Putamen (tissue), 1 donor: ENCODE results near the gene CLEC4D.
"Not testable (repeated sequence)": the region's sequence is repeated elsewhere in the genome, so short reads cannot be mapped to it uniquely, and the experiment has no call there.

Experiments
- DNase-seq: peaks from one replicate; pipeline ENCODE4 v3.0.0-alpha.2; 2016; ENCODE audit warnings: low spot score

Gene CLEC4D

DNA sequence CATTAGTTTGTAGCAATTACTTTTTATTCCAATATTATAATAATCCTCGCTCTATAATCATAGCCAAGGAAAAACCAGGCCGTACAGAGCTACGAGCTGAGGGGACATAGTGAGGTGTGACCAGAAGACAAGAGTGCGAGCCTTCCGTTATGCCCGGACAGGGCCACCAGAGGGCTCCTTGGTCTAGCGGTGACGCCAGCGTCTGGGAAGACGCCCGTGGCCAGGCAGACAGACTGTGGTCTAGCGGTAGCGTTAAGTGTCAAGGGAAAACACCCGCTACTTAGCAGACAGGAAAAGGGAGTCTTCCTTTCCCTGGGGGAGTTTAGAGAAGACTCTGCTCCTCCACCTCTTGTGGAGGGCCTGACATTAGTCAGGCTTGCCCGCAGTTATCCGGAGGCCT, 24.5 kb downstream of the CLEC4D start:
- not testable (repeated sequence) for DNase-seq

DNA sequence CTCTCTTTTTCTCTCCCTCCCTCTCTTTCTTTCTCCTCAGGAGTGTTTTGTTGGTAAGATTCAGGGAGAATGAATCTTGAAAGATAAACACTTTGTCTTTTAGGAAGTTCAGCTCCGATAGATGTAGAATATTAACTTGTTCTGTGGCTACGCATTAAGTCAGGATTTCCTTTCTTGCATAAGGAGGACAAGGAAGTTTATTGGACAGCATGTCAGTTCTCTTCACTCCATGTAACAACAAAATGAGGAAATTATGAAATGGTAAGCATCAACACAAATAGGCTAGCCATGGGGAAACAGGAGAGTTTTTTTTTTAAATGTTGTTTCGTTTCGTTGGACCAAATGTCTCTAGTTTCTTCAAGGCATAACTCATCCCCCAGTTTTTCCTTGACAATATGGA, 27.5 kb downstream of the CLEC4D start, which contains the start of gene CLEC4E:
CLEC4E (minus strand) TSS at position 75 of the 400 bp plus-strand sequence. CDS start 108 bp downstream, outside the sequence.
- not testable (repeated sequence) for DNase-seq

DNA sequence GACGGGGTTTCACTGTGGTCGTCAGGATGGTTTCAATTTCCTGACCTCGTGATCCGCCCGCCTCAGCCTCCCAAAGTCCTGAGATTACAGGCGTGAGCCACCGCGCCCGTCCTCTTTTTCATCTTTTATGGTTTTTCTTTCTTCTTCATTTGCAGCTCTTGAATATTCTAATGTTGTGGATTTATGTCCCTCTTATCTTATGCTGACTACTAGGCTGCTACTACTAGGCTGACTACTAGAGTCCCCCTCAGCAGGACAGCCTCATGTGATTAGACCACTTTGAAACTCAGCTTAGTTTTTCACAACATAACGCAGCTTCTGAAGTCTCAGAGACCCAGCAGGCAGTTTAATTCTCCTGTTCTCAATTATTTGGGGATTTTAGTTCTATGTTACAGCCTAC, 28.3 kb downstream of the CLEC4D start:
- no peak for DNase-seq

DNA sequence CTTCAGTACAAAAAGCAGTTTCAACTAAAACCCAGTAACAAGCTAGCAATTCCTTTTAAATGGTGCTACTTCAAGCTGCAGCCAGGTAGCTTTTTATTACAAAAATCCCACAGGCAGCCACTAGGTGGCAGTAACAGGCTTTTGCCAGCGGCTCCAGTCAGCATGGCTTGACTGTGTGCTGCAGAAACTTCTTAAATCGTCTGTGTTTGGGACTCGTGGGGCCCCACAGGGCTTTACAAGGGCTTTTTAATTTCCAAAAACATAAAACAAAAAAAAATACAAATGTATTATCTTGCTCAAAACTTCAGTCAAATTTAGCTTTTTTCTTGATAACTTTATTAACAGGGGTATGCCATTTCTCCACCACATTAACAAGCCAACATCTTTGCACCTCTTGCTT, 31.0 kb downstream of the CLEC4D start:
- DNase-seq = peak; percentile 48

DNA sequence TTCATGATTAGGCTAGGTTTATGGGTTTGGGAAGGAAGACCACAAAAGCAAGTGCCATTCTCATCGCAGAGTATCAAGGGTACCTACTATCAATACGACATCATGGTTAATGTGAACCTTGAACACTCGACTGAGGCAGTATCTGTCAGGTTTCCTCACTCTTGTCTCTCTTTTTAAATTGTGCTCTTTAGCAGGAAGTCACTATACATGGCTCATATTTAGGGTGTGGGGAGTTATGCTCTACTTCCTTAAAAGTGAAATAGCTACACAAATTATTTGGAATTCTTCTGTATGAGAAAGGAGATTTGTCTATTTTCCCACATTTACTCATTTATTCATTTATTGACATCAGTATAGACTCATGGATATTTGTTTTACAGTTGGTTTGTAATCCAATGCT, 33.3 kb downstream of the CLEC4D start:
- no peak for DNase-seq

DNA sequence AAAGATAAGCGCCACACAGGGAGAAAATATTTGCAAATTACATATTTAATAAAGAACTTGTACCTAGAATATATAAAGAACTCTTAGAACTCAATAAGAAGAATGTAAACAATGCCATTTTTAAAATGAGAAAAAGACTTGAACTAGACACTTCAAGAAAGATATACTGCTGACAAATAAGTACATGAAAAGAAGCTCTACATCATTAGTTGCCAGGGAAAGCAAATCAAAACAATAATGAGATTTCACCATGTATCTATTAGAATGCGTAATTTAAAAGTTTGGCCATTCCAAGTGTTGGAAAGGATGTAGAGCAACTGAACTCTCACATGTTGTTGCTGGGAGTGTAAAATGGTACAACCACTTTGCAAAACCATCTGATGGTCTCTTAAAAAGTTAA, 34.3 kb downstream of the CLEC4D start:
- no peak for DNase-seq

DNA sequence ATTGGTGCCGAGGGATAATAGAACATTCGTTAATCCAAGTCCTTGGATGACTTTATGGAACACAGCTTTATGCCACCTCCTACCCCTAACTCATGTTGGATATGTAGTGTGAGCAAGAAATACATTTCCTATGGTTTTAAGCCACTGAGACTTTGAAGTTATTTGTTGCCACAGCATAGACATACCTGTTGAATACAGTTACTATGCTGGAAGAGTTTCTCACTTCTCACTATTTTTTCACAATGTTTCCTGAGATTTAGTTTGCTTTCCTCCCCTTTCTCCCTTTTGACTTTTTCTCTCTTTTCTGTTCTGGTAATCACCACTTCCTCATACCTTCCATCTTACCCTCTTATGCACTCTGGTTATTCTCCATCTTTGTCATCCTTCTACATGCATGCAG, 34.9 kb downstream of the CLEC4D start:
- DNase-seq = no peak

DNA sequence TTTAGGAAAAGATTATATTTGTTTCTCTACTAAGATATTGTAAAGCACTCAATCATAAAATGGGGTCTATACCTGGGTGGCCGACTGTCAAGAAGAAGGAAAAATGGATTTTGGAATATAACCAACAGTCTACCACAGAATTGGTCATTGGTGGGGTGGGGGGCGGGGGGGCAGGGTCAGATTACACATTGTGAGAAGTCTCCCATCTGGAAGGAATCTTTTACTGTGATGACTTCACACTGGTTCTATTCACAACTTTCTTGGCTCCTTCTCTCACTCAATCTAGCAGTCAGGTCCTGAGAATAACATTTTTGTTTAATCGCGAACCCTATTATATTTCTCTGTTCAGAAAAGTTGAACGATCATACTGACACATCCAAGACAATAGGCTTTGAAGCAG, 36.1 kb downstream of the CLEC4D start:
- DNase-seq = no peak

DNA sequence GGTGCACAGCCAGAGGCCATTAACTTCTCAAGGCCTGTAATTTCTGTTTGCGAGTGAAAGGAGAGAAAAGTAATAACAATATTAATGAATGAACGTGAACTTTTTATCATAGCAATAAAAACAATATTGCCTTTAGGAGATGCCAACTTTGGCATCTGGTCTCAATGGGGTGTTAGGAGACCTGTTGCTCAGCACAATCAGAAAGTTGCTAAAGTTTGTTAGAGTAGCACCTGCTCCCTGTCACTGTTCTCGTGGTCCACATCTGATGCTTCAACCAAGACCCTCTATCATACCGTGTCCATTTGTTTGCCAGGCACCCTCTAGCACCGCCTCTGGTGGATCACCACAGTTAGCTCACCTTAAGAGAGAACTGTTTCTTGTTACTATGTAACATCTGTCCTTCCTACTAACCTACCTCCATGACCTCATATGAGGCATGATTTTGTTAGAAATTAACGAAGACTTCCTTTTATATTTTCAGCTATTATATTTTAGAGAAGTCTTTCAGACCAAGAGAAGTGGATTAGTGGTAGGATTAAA, 39.9 kb downstream of the CLEC4D start:
- no peak for DNase-seq

DNA sequence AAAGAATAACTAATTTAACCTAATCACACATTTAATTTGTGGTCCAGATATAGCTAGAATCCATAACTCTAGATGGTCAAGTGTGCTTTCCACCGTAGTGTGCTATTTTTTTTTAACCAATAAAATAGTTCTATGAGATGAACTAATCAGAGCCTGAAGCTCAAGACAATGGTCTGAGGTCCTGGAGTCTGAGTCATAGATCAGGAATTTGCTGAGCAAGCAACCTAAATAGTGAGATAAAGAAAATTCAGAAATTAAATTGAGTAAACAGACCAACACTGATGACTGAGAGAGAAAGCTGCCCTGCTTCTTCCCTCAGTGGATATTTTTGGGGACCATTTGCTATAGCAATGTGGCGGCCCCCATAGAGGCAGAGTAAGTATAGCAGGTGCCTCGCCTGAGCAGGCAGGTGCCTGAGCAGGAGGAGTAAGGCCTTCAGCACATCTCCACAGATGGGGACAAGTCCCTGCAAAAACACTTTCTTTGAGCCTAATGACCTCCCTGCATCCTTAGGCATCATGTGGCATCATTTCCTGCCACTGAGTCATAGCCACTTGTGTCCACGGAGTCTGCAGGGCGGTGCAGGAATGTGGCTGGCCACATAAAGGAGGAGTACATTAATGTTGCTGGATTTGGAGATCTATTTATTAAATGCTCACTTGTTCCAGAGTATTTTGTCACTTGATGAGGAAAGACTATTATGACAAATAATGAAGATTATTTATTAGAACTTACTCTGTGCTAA, 41.3 kb downstream of the CLEC4D start:
- no peak for DNase-seq

DNA sequence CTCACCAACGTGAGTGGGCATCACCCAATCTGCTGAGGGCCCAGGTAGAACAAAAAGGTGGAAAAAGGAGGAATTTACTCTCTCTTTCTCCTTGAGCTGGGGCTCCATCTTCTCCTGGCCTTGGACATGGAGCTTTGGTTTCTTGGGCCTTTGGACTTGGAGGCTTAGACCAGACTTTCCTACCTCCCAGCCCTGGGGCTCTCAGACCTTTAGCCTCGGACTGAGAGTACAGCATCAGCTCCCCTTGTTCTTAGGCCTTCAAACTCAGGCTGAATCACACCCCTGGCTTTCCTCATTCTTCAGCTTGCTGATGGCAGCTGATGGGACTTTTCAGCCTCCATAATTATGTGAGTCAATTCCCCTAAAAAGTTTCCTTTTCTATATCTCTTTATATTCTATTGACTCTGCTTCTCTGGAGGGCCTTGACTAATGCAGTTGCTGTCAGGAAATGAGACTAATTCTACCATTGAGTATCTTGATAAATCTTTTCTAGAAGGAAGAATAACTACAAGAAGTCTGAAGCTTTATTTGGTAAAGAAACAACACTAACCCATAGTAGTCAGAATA, 43.3 kb downstream of the CLEC4D start:
- DNase-seq = no peak

DNA sequence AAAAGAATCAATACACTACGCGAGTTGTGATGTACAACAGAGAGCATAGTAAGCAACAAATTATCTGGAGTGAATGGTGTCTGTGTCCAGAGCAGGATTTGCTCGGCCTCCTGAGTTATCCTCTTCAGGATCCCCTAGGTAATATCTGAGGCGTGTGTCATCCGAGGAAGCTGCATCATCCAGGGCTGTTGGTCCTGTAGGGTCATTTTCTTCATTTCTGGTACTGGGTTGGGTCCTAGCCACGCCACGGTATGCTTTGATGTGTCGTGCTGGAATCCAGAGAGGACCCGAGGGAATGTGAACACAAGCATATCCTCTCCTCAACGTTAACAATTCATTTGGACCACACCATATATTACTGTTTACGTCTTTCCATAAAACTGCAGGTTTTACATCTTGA, 46.4 kb downstream of the CLEC4D start:
- DNase-seq = no peak

DNA sequence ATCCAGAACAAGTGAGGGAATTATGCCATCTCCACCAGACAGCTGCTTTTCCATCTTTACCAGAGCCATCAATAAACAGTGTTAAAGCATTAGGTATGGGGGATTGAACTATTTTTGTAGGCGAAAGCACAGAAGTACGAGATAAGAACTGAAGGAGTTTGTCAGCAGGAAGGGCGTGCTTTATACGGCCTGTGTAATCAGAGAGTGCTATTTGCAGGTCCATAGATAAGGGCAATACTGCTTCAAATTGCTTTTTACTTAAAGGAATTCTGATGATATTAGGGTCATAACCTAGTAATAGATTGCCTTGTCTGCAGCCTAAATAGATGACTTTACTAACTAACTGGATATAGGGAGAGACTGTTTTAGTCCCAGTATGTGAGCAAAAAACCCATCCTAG, 47.7 kb downstream of the CLEC4D start:
- DNase-seq = no peak

DNA sequence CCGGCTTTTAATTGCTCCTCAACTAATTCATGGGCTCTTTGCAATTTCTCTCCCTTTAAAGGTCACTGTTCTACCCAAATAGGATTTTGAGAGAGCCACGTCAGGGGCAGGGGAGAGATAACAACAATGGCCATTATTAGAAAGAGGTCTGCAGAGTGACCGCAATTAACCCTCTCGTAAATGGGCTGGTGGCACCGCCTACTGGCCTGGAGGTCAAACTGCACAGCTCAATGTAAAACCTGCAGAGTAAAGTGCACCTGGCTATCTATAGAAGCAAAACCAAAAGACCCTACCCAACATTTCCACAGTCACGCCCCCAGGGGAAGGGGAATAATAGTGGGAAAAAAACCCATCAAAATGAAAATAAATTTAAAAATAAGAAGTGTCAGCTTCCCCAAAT, 49.0 kb downstream of the CLEC4D start:
- no peak for DNase-seq

DNA sequence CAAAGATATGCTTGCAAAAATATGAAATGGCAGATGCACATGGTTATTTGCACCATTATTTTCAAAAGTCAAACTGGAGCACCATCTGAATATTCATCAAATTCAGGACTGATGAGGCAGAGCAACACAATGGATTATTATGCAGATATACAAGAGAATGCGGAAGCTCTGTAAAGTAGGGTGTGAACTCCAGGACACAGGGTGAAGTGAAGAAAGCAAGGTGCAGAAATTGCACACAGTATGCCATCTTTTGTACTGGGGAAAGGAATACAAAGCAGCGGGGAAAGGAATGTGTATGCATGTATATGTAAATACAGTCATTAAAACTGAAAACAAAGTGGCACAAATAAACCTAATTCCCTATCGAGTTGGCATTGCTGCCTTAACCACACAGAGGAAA, 50.1 kb downstream of the CLEC4D start:
- DNase-seq = no peak

DNA sequence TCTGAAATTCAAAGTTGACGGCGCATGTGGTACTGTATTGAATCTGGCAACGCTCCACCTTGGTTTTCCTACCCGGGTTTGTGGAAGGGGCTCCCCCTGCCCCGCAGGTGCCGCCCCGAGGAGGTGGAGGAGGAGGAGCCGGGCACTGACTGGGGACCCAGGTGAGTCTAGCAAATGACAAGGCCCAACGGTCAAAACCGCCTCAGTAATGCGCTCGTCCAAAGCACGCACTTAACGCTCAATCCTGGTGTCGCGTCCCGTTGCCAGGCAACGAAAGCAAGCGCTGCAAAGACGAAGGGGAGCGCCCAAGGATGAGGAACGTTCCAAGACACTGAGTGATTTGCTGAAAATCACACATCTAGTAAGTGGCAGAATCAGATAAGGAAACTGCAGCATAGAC, 51.4 kb downstream of the CLEC4D start:
- no peak for DNase-seq

DNA sequence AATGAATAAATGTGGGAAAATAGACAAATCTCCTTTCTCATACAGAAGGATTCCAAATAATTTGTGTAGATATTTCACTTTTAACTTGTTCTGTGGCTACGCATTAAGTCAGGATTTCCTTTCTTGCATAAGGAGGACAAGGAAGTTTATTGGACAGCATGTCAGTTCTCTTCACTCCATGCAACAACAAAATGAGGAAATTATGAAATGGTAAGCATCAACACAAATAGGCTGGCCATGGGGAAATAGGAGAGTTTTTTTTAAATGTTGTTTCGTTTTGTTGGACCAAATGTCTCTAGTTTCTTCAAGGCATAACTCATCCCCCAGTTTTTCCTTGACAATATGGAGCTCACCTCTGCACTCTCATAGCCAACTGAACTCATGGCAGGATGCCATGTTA, 52.7 kb downstream of the CLEC4D start:
- not testable (repeated sequence) for DNase-seq

DNA sequence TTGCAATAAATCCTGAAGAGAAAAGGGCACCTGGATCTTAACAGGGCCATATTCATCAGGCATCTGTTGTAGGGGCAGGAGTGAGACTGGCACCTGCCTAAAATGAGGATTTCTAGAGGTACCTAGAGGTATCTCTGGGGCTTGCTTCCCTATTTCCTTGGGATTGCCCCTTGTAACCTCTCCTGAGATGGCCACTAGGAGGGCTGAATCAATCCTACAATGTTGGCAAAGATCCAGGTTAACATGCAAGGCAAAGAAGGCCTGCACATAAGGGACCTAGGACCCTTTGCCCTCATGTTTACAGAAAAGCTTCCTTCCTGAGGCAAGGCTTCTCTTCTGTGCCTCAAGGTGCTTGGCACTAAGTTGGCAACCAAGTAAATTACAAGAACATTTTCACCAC, 53.2 kb downstream of the CLEC4D start:
- no peak for DNase-seq
